H9 (cell line): ENCODE data around the gene TMEM158. TPM values are rescaled to one million over a fixed set of nuclear protein-coding genes. Genes with fewer than 3 reads are reported as not detected.

ENCODE experiments used
- DNase-seq: peaks from one replicate; pipeline ENCODE4 v3.0.0-alpha.2; 2017
- H2AFZ ChIP-seq: one replicate; pipeline ENCODE4 v1.6.1; 2013; ENCODE audit warnings: mild to moderate bottlenecking, low read length, control low read depth, moderate library complexity
- H2AK5ac ChIP-seq: 2 replicates; pipeline ENCODE4 v1.6.1; 2013; ENCODE audit warnings: low read length, control low read depth, mixed read lengths; ENCODE audit not compliant: insufficient read length
- H2BK120ac ChIP-seq: one replicate; pipeline ENCODE4 v1.6.1; 2013; ENCODE audit warnings: low read depth, mild to moderate bottlenecking, low read length, control low read depth, inconsistent platforms; ENCODE audit not compliant: poor library complexity, severe bottlenecking
- H2BK12ac ChIP-seq: 2 replicates; pipeline ENCODE4 v1.6.1; 2013; ENCODE audit warnings: low read length, control low read depth, mixed read lengths, low read depth; ENCODE audit not compliant: insufficient read length
- H2BK15ac ChIP-seq: 2 replicates; pipeline ENCODE4 v1.6.1; 2013; ENCODE audit warnings: low read depth, low read length, control low read depth
- H2BK20ac ChIP-seq: one replicate; pipeline ENCODE4 v1.6.1; 2013; ENCODE audit warnings: low read depth, mild to moderate bottlenecking, low read length, control low read depth, inconsistent platforms; ENCODE audit not compliant: poor library complexity, severe bottlenecking
- H2BK5ac ChIP-seq: 2 replicates; pipeline ENCODE4 v1.6.1; 2013; ENCODE audit warnings: low read length, control low read depth, mixed read lengths; ENCODE audit not compliant: insufficient read length
- H3K14ac ChIP-seq: 2 replicates; pipeline ENCODE4 v1.6.1; 2013; ENCODE audit warnings: low read length, control low read depth; ENCODE audit not compliant: insufficient read depth
- H3K18ac ChIP-seq: 2 replicates; pipeline ENCODE4 v1.6.1; 2013; ENCODE audit warnings: low read depth, mild to moderate bottlenecking, mixed read lengths, low read length, control low read depth; ENCODE audit not compliant: insufficient read length
- H3K23ac ChIP-seq: 2 replicates; pipeline ENCODE4 v1.6.1; 2013; ENCODE audit warnings: low read length, control low read depth, mixed read lengths, low read depth; ENCODE audit not compliant: insufficient read length
- H3K23me2 ChIP-seq: 2 replicates; pipeline ENCODE4 v1.6.1; 2013; ENCODE audit warnings: low read depth, mild to moderate bottlenecking, mixed read lengths, low read length, control low read depth; ENCODE audit not compliant: insufficient read length, poor library complexity, severe bottlenecking
- H3K27ac ChIP-seq: 2 replicates; pipeline ENCODE4 v1.5.1; 2013; ENCODE audit warnings: low read length, control low read depth, mixed read lengths, low read depth; ENCODE audit not compliant: insufficient read length
- H3K27me3 ChIP-seq: 2 replicates; pipeline ENCODE4 v1.6.1; 2013; ENCODE audit warnings: low read length, control low read depth, inconsistent platforms; ENCODE audit not compliant: insufficient read depth
- H3K4ac ChIP-seq: 2 replicates; pipeline ENCODE4 v1.6.1; 2013; ENCODE audit warnings: low read depth, mild to moderate bottlenecking, control low read depth, inconsistent platforms, low read length, moderate library complexity
- H3K4me1 ChIP-seq: 2 replicates; pipeline ENCODE4 v1.6.1; 2013; ENCODE audit warnings: low read length, control low read depth, inconsistent platforms; ENCODE audit not compliant: insufficient read depth
- H3K4me2 ChIP-seq: 2 replicates; pipeline ENCODE4 v1.6.1; 2013; ENCODE audit warnings: low read length, control low read depth, mixed read lengths; ENCODE audit not compliant: insufficient read length, insufficient read depth
- H3K56ac ChIP-seq: 2 replicates; pipeline ENCODE4 v1.6.1; 2013; ENCODE audit warnings: low read depth, mild to moderate bottlenecking, mixed read lengths, low read length, control low read depth; ENCODE audit not compliant: insufficient read length
- H3K79me1 ChIP-seq: 2 replicates; pipeline ENCODE4 v1.6.1; 2013; ENCODE audit warnings: low read depth, mild to moderate bottlenecking, moderate library complexity, low read length, control low read depth, inconsistent platforms; ENCODE audit not compliant: insufficient read depth, poor library complexity, severe bottlenecking
- H3K79me2 ChIP-seq: 2 replicates; pipeline ENCODE4 v1.6.1; 2013; ENCODE audit warnings: low read length, control low read depth, inconsistent platforms; ENCODE audit not compliant: insufficient read depth
- H3K9ac ChIP-seq: 2 replicates; pipeline ENCODE4 v1.6.1; 2013; ENCODE audit warnings: low read length, control low read depth, mixed read lengths; ENCODE audit not compliant: insufficient read length; ENCODE audit errors: extremely low read depth
- H3K9me3 ChIP-seq: one replicate; pipeline ENCODE4 v1.6.1; 2013; ENCODE audit warnings: low read depth, low read length, inconsistent platforms; ENCODE audit not compliant: control insufficient read depth
- H3T11ph ChIP-seq: one replicate; pipeline ENCODE4 v1.6.1; 2013; ENCODE audit warnings: mild to moderate bottlenecking, low read length, control low read depth, inconsistent platforms
- H4K20me1 ChIP-seq: one replicate; pipeline ENCODE4 v1.6.1; 2013; ENCODE audit not compliant: control insufficient read depth, insufficient read length, insufficient read depth
- H4K5ac ChIP-seq: 2 replicates; pipeline ENCODE4 v1.6.1; 2013; ENCODE audit warnings: low read depth, mild to moderate bottlenecking, mixed read lengths, low read length, control low read depth; ENCODE audit not compliant: insufficient read length
- H4K8ac ChIP-seq: replicated peaks from 2 replicates; pipeline ENCODE4 v1.6.1; 2013; ENCODE audit warnings: low read length, control low read depth, mixed read lengths, low read depth; ENCODE audit not compliant: insufficient read length
- H4K91ac ChIP-seq: 2 replicates; pipeline ENCODE4 v1.6.1; 2013; ENCODE audit warnings: low read depth, mild to moderate bottlenecking, moderate library complexity, mixed read lengths, low read length, control low read depth; ENCODE audit not compliant: insufficient read length
- H3K27ac Mint-ChIP-seq, 3 experiments: 2 replicates in 2 of 3; 3 replicates in 1 of 3; pipeline ENCODE4 v1.8.0; 2020 to 2021; ENCODE audit warnings: mixed read lengths in 3 of 3, mild to moderate bottlenecking in 1 of 3, moderate library complexity in 1 of 3
- H3K27me3 Mint-ChIP-seq: 2 replicates; pipeline ENCODE4 v1.8.0; 2021; ENCODE audit warnings: low read depth, mild to moderate bottlenecking, moderate library complexity, mixed read lengths
- H3K36me3 Mint-ChIP-seq, 3 experiments: 2 replicates in 2 of 3; 3 replicates in 1 of 3; pipeline ENCODE4 v1.8.0; 2020 to 2021; ENCODE audit warnings: low read depth in 3 of 3, mixed read lengths in 3 of 3; ENCODE audit not compliant: insufficient read depth in 1 of 3
- H3K4me1 Mint-ChIP-seq, 2 experiments: 2 replicates each; pipeline ENCODE4 v1.8.0; 2020; ENCODE audit warnings: mixed read lengths in 2 of 2
- H3K4me3 Mint-ChIP-seq, 2 experiments: 2 replicates in 1 of 2; 3 replicates in 1 of 2; pipeline ENCODE4 v1.8.0; 2020 to 2021; ENCODE audit warnings: mild to moderate bottlenecking in 2 of 2, mixed read lengths in 2 of 2, moderate library complexity in 1 of 2
- H3K9me3 Mint-ChIP-seq, 2 experiments: 2 replicates in 1 of 2; 3 replicates in 1 of 2; pipeline ENCODE4 v1.8.0; 2020; ENCODE audit warnings: mild to moderate bottlenecking in 2 of 2, mixed read lengths in 2 of 2, moderate library complexity in 1 of 2
- CTCF ChIP-seq: fragments of 200-600 bp; sonication (generic); conservative IDR thresholded peaks from 3 replicates; pipeline ENCODE4 v1.8.0; 2021; ENCODE audit warnings: antibody characterized with exemption, mild to moderate bottlenecking
- WGBS: extraction: QIAGEN DNeasy Blood & Tissue Kit; methylation state at CpG from one replicate; pipeline ENCODE4 v1.1.7; 2013; ENCODE audit warnings: missing lambda C conversion rate, low lambda C conversion rate, mixed read lengths; ENCODE audit not compliant: insufficient read length; ENCODE audit errors: extremely low coverage; 5-methylcytosine and 5-hydroxymethylcytosine counted together
- total RNA-seq: library from RNA; stranded (reverse); gene quantifications from 2 replicates; pipeline ENCODE4 v1.2.1, GENCODE V29; 2021

TMEM158 gene
- total RNA-seq, 1 experiment from 2014 or later = 29.1 TPM

DNA sequence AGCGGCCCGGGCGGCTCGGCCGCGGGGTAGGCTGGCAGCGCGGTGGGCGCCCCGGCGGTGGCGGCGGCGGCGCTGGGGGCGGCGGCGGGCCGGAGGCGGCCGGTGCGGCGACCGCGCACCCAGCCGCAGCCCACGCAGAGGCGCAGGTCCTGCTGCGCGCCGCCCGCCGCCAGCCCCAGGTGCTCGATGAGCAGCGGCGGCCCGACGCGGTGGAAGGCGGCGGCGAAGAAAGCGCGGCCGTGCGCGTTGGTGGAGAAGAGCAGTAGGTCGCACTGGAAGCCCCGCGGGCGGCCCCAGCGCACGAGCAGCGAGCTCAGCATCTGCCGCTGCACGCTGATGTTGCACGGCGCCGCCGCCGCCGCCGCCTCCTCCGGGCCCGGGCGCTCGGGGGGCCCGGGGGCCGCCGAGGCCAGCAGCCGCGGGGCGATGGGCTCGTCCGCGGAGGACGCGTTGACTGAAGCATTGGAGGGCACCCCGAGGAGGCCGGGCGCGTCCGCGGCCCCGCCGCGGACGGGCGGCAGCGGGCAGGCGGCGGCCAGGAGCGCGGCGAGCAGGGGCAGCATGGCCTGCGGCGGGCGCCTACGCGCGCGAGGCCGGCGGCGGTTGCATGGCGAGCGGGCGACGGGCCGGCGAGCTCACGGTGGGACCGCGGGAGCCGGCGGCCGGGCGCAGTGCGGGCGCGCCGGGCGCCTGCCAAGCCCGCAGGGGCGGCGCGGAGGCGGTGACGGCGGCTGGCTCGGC lies 452 bp downstream of the TMEM158 start:
- no peak overlapping the region for H2BK5ac ChIP-seq
- Mint-ChIP-seq H3K4me1 (peaks cover 36 to 46% of the 10 kb centered on the region in 2 experiments), H3K27ac (no peak overlapping the region), H3K36me3 (peaks cover 0 to 9% (median 5%) of the 10 kb centered on the region in 3 experiments; a peak in 4 of 7 replicates), H3K27me3 (peaks cover 39% of the 10 kb centered on the region), H3K9me3 (peaks cover 2 to 5% of the 10 kb centered on the region in 2 experiments; a peak in 2 of 5 replicates), H3K4me3 (peak overlapping the region; percentile 90 to 96)
- H3K23ac ChIP-seq = no peak overlapping the region
- no peak overlapping the region for H4K5ac ChIP-seq
- WGBS = no CpG with 5 or more reads among the region's 131 CpGs
- TF ChIP-seq CTCF = no peak
- H3K9ac ChIP-seq = no peak overlapping the region
- H3K23me2 ChIP-seq = peaks cover 18% of the 10 kb centered on the region
- H2BK15ac ChIP-seq = no peak overlapping the region
- peaks cover 5% of the 10 kb centered on the region; the same call in 1 of the 2 replicates for H3K27me3 ChIP-seq
- no peaks in the 10 kb centered on the region for H3K9me3 ChIP-seq
- no peaks in the 10 kb centered on the region for H3K79me1 ChIP-seq
- H2BK12ac ChIP-seq = no peak overlapping the region
- H3K27ac ChIP-seq = no peak overlapping the region
- peak overlapping the region; percentile 61 for H3K4me2 ChIP-seq
- H2BK20ac ChIP-seq = no peak overlapping the region
- H2AFZ ChIP-seq = no peak overlapping the region
- no peaks in the 10 kb centered on the region for H4K20me1 ChIP-seq
- H2BK120ac ChIP-seq = no peak overlapping the region
- H3K18ac ChIP-seq = no peak overlapping the region
- H3K56ac ChIP-seq = no peak overlapping the region
- no peak overlapping the region for H4K91ac ChIP-seq
- peak; percentile 39 for DNase-seq
- H3K4ac ChIP-seq = no peak overlapping the region
- peaks cover 5% of the 10 kb centered on the region; the same call in 1 of the 2 replicates for H3K4me1 ChIP-seq
- no peaks in the 10 kb centered on the region for H3K79me2 ChIP-seq
- no peak overlapping the region for H4K8ac ChIP-seq
- H2AK5ac ChIP-seq = no peak overlapping the region
- H3K14ac ChIP-seq = no peak overlapping the region
- H3T11ph ChIP-seq = no peak overlapping the region
